B cell (primary cell): ENCODE measurements around the gene RBBP7.

ENCODE experiments used
- CTCF ChIP-seq: fragments of 200-600 bp; IDR thresholded peaks from one replicate; pipeline ENCODE4 v1.8.0; 2022; ENCODE audit warnings: antibody characterized with exemption, mild to moderate bottlenecking
- EZH2 ChIP-seq: IDR thresholded peaks from 2 replicates; pipeline ENCODE4 v1.6.1; 2012; ENCODE audit warnings: borderline replicate concordance, low read depth, mild to moderate bottlenecking, moderate library complexity, low read length; ENCODE audit not compliant: insufficient read depth, poor library complexity, severe bottlenecking

GRCh38 chrX:16827225-16827624, 42.9 kb downstream of the RBBP7 start:
- TF ChIP-seq EZH2 (no peak), CTCF (no peak)
